ENCODE results near the gene CYP26B1. TPM values are rescaled to one million over a fixed set of nuclear protein-coding genes. Genes with fewer than 3 reads are reported as not detected.

Gene CYP26B1
- total RNA-seq, 4 donors from 2014 or later: 10.0 to 106 (median 33.0) TPM

DNA sequence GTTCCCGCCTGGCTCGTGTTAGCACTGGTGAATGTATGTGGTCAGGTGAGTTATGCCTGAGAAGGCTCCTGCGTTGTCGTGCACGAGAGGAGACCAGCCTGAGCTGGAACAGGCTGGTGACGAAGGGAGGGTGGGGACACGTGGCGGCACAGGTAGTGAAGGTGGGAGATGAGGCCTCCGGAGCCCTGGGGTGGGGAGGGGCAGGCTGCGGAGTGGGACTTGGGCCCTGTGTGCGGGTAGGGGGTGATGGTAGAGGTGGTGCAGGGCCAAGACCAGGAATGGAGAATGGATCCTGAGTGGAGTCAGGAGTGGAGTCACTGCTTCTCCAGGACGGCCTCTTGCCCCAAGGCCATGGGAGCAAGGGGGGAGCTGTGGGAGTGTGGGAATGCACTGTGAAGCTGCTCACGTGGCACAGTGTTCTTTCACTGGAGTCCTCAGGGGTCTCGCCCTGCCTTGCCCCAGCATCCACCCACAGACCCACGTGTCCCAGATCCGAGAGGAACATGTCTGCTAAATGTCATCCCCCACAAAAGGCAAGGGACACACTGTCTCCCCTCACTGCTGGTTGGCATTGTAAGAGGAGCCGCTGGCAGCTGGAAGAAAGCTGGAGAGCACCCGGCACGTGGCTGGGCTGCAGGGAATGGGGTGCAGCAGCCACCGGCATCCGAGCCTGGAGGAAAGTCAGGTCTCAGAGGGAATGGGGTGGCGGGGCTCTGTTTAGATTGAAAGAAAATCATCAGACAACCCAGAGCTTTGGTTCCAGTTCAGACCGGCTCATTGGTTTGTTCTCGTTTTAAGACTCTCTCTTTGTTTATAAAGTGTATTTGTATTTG, 63.7 kb downstream of the CYP26B1 start:
- TF ChIP-seq, protein P1, sequence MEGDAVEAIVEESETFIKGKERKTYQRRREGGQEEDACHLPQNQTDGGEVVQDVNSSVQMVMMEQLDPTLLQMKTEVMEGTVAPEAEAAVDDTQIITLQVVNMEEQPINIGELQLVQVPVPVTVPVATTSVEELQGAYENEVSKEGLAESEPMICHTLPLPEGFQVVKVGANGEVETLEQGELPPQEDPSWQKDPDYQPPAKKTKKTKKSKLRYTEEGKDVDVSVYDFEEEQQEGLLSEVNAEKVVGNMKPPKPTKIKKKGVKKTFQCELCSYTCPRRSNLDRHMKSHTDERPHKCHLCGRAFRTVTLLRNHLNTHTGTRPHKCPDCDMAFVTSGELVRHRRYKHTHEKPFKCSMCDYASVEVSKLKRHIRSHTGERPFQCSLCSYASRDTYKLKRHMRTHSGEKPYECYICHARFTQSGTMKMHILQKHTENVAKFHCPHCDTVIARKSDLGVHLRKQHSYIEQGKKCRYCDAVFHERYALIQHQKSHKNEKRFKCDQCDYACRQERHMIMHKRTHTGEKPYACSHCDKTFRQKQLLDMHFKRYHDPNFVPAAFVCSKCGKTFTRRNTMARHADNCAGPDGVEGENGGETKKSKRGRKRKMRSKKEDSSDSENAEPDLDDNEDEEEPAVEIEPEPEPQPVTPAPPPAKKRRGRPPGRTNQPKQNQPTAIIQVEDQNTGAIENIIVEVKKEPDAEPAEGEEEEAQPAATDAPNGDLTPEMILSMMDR (IDR thresholded peaks at IDR 0.05; ENCODE audit: low read depth): no peak

DNA sequence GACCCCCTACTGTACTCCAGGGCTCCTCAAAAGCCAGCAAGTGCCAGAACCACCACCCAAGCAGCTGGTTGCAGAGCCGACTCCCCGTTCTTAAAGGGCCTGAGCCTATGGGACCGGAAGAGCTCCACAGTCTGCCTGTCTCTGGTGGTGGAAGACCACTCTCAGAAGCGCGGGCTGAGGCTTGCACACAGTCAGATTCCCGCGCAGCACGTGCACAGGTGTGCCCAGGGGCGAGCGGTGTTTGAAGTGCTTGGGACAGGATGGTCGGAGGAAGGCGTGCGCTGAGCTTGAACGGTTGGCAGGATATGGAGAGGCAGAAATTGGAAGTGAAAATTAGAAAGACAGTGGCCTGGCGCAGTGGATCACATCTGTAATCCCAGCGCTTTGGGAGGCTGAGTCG, 64.8 kb downstream of the CYP26B1 start:
- TF ChIP-seq, protein P1 (IDR thresholded peaks at IDR 0.05; ENCODE audit: low read depth): no peak

DNA sequence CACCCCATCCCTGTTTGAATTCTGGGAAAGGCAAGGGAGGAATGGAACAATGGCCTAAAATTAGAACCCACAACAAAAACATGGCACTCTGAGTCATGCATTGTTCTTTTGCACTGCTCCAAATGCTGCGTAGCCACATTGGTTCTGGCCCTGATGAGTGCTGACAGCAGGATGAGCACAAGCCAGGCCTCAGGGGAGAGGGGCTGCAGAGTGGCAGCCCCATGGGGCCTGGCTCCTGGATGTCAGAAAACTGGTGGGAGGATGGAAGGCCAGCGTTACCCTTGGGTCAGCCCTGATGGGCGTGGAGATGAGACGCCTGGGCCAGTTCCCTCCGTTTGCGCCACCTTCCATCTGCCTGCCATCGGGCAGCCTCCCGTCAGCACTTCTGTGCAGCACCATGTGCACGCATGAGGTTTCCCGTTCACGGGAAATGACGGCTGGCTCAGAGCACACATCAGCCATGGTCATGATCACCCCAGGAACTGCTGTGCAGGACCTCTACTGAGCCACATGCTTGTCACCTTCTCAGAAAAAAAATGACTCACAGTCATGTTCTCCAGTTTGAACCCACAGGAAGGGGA, 65.6 kb downstream of the CYP26B1 start:
- TF ChIP-seq, protein P1 (IDR thresholded peaks at IDR 0.05; ENCODE audit: low read depth): no peak

DNA sequence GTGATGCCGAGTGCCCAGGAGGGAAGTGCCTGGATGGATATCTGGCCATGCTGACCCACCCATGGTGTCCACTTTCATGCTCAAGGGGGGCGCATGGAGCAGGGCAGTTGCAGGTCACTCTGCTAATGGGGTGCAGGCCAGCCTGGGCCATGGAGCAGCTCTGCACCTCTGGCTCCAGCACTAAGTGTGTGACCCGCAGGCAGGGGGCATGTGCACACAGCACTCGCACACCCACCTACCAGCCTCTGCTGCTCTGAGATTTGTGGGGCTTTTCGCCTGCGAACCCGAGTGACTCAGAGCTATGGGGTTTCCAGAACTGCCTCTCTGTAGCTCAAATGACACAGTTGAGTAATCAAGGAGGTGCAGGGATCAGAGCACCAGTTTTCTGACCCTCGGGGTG, 66.2 kb downstream of the CYP26B1 start:
- TF ChIP-seq, protein P1 (IDR thresholded peaks at IDR 0.05; ENCODE audit: low read depth): no peak

DNA sequence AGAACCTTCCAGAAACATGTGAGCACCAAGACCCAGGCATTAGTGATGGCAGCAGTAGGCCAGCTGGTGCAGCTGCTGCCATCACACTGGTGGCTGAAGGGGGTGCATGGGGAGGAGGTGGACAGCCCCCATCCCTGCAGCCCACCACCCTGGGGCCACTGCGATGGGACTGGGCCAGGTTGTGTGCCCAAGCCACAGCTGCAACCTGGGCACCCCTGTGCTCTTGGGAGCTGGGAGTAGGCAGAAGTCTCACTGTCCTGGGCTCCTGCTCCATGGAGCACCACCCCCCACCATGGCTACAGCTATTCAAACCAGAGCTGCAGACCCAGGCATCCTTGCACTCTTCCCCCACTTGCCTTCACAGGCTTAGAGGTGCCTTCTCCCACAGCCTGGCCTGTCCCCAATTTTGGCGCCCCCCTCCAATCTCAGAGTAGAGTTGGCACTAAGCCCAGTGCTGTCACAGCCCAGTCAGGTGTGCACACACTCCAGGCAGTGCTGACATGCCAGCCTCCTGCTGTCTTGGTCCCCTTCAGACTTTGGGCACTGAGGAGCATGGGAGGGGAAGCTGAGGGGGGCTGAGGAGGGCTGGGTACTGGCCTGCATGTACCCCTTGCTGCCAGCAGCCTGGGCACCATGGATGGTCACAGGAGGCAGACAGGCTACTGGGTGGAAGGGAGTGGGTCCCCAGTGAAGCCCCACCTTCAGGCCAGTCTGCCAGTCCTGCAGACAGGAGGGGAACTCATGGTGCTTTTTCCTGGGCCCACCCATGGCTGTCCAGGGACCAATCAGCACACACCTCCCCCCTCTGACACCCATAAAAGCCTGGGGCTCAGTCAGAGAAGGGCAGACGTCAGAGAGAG, 67.1 kb downstream of the CYP26B1 start:
- TF ChIP-seq, protein P1 (IDR thresholded peaks at IDR 0.05; ENCODE audit: low read depth): no peak

Data from subcutaneous adipose tissue (tissue), 4 donors.